SKM-1 treated with dmso at 0.1 percent for 144 hours (cell line): ENCODE data around the gene FCER1A.

Experiments
- DNase-seq: peaks from one replicate; lab custom pipeline; 2025; ENCODE audit not compliant: unreplicated experiment; lab: John Stamatoyannopoulos, UW

The FCER1A gene

GRCh38 chr1:159302095-159302494 lies at the start of gene FCER1A:
FCER1A (plus strand) TSS chr1:159302336; CDS start chr1:159302365, 29 bp downstream.
- DNase-seq, result no peak

- DNase-seq, result no peak
These were observed 40.8 kb upstream of the FCER1A start for GRCh38 chr1:159261311-159261710.

- DNase-seq, result no peak
These were observed 40.2 kb upstream of the FCER1A start for GRCh38 chr1:159261721-159262494.

GRCh38 chr1:159266832-159267231 lies 35.3 kb upstream of the FCER1A start:
- no peak for DNase-seq

GRCh38 chr1:159274631-159275030 lies 27.5 kb upstream of the FCER1A start:
- DNase-seq, result no peak

GRCh38 chr1:159275891-159276290 lies 26.2 kb upstream of the FCER1A start:
- no peak for DNase-seq

- DNase-seq, result no peak
These were observed 22.4 kb upstream of the FCER1A start for GRCh38 chr1:159279773-159280172.

GRCh38 chr1:159282118-159282517 lies 20.0 kb upstream of the FCER1A start:
- no peak for DNase-seq

GRCh38 chr1:159289060-159289459 lies 13.1 kb upstream of the FCER1A start:
- DNase-seq, result no peak

GRCh38 chr1:159291424-159291823 lies 10.7 kb upstream of the FCER1A start:
- peak; percentile 35 for DNase-seq

GRCh38 chr1:159296706-159297375 lies 5.3 kb upstream of the FCER1A start:
- no peak for DNase-seq

GRCh38 chr1:159300146-159300545 lies 2.0 kb upstream of the FCER1A start:
- DNase-seq, result no peak

GRCh38 chr1:159307346-159308020 lies 5.3 kb downstream of the FCER1A start:
- DNase-seq, result no peak

- no peak for DNase-seq
These were observed 9.5 kb downstream of the FCER1A start for GRCh38 chr1:159311679-159312078.

- peak; percentile 62 for DNase-seq
These were observed 13.2 kb downstream of the FCER1A start for GRCh38 chr1:159315381-159315780.

- DNase-seq, result no peak
These were observed 16.8 kb downstream of the FCER1A start for GRCh38 chr1:159318784-159319551.

- no peak for DNase-seq
These were observed 32.7 kb downstream of the FCER1A start for GRCh38 chr1:159334797-159335196.

- no peak for DNase-seq
These were observed 35.9 kb downstream of the FCER1A start for GRCh38 chr1:159338018-159338417.

GRCh38 chr1:159339536-159339935 lies 37.4 kb downstream of the FCER1A start:
- DNase-seq, result no peak

- no peak for DNase-seq
These were observed 39.6 kb downstream of the FCER1A start for GRCh38 chr1:159341736-159342135.

- no peak for DNase-seq
These were observed 40.8 kb downstream of the FCER1A start for GRCh38 chr1:159342761-159343425.
